CD14-positive monocyte (primary cell): ENCODE results near the gene OR2T8. TPM values are rescaled to one million over a fixed set of nuclear protein-coding genes. Genes with fewer than 3 reads are reported as not detected.
A peak's percentile ranks its signal among the peaks of the same experiment; 100 is the strongest.

ENCODE experiments used
- DNase-seq, 3 donors: peaks; one replicate each; pipeline ENCODE4 v3.0.0-alpha.2; 2011 to 2022
- H2AFZ ChIP-seq: 2 replicates; pipeline ENCODE4 v1.6.0; 2012; ENCODE audit warnings: mild to moderate bottlenecking, low read depth, low read length, inconsistent platforms; ENCODE audit not compliant: insufficient read depth, poor library complexity, severe bottlenecking
- H3K27ac ChIP-seq, 2 donors: 1 replicate in 1 of 2; 2 replicates in 1 of 2; pipeline ENCODE4 v1.5.1; 2012 to 2013; ENCODE audit warnings: low read length in 2 of 2, control low read depth in 1 of 2, inconsistent platforms in 1 of 2, low read depth in 1 of 2, mild to moderate bottlenecking in 1 of 2
- H3K27me3 ChIP-seq, 2 donors: one replicate each; pipeline versions ENCODE4 v1.6.0 to v1.6.1; 2011 to 2013; ENCODE audit warnings: low read length in 2 of 2; ENCODE audit not compliant: control insufficient read depth in 2 of 2, insufficient read depth in 2 of 2
- H3K36me3 ChIP-seq, 2 donors: replicated peaks in 1 of 2; 1 replicate in 1 of 2; 2 replicates in 1 of 2; pipeline versions ENCODE4 v1.5.1 to v1.6.1; 2012 to 2013; ENCODE audit warnings: low read length in 2 of 2, control low read depth in 1 of 2, inconsistent platforms in 1 of 2, mild to moderate bottlenecking in 1 of 2; ENCODE audit not compliant: insufficient read depth in 2 of 2, control insufficient read depth in 1 of 2
- H3K4me1 ChIP-seq, 2 donors: 1 replicate in 1 of 2; 2 replicates in 1 of 2; pipeline versions ENCODE4 v1.5.1 to v1.6.1; 2012 to 2013; ENCODE audit warnings: low read length in 2 of 2, control low read depth in 1 of 2, inconsistent platforms in 1 of 2, mild to moderate bottlenecking in 1 of 2, moderate library complexity in 1 of 2; ENCODE audit not compliant: insufficient read depth in 2 of 2, control insufficient read depth in 1 of 2
- H3K4me2 ChIP-seq: replicated peaks from 2 replicates; pipeline ENCODE3; 2012; ENCODE audit warnings: low read length, moderate library complexity, mild to moderate bottlenecking; ENCODE audit not compliant: poor library complexity, severe bottlenecking; ENCODE audit errors: extremely low read depth
- H3K4me3 ChIP-seq, 3 experiments: fragments of 200-600 bp in 1 of 3; sonication (generic) in 1 of 3; replicated peaks in 1 of 3; 1 replicate in 2 of 3; 2 replicates in 1 of 3; pipeline ENCODE4 v1.5.1; 2011 to 2013; ENCODE audit warnings: low read length in 3 of 3, mild to moderate bottlenecking in 3 of 3, control low read depth in 2 of 3, low read depth in 2 of 3, inconsistent platforms in 1 of 3, moderate library complexity in 1 of 3
- H3K79me2 ChIP-seq: 2 replicates; pipeline ENCODE4 v1.6.0; 2012; ENCODE audit warnings: mild to moderate bottlenecking, control low read depth, inconsistent platforms, low read length, moderate library complexity; ENCODE audit not compliant: insufficient read depth
- H3K9ac ChIP-seq: 2 replicates; pipeline ENCODE4 v1.6.0; 2017; ENCODE audit warnings: low read length, mild to moderate bottlenecking; ENCODE audit not compliant: insufficient read depth, poor library complexity, severe bottlenecking
- H3K9me3 ChIP-seq, 2 donors: replicated peaks in 1 of 2; 1 replicate in 1 of 2; 2 replicates in 1 of 2; pipeline versions ENCODE4 v1.5.1 to v1.6.1; 2012 to 2013; ENCODE audit warnings: low read length in 2 of 2, control low read depth in 1 of 2; ENCODE audit not compliant: control insufficient read depth in 1 of 2, insufficient read depth in 1 of 2
- H4K20me1 ChIP-seq: 2 replicates; pipeline ENCODE4 v1.6.0; 2012; ENCODE audit warnings: mild to moderate bottlenecking, low read length, control low read depth, moderate library complexity; ENCODE audit not compliant: insufficient read depth
- H3K27ac Mint-ChIP-seq, 7 donors: one replicate each; pipeline ENCODE4 v1.8.0; 2020; ENCODE audit warnings: mild to moderate bottlenecking in 7 of 7, mixed read lengths in 7 of 7, moderate library complexity in 6 of 7, inconsistent platforms in 2 of 7
- H3K27me3 Mint-ChIP-seq, 3 donors: one replicate each; pipeline ENCODE4 v1.8.0; 2021 to 2022; ENCODE audit warnings: low read depth in 3 of 3, mild to moderate bottlenecking in 3 of 3, mixed read lengths in 3 of 3, moderate library complexity in 3 of 3, inconsistent platforms in 1 of 3
- H3K36me3 Mint-ChIP-seq, 2 donors: one replicate each; pipeline ENCODE4 v1.8.0; 2020; ENCODE audit warnings: mixed read lengths in 2 of 2, inconsistent platforms in 1 of 2, mild to moderate bottlenecking in 1 of 2
- H3K4me1 Mint-ChIP-seq: one replicate; pipeline ENCODE4 v1.8.0; 2020; ENCODE audit warnings: mild to moderate bottlenecking, mixed read lengths
- H3K4me3 Mint-ChIP-seq, 2 donors: one replicate each; pipeline ENCODE4 v1.8.0; 2020; ENCODE audit warnings: mild to moderate bottlenecking in 2 of 2, mixed read lengths in 2 of 2, moderate library complexity in 1 of 2
- H3K9me3 Mint-ChIP-seq, 7 donors: one replicate each; pipeline ENCODE4 v1.8.0; 2020 to 2022; ENCODE audit warnings: mixed read lengths in 7 of 7, mild to moderate bottlenecking in 6 of 7, moderate library complexity in 6 of 7, inconsistent platforms in 2 of 7
- WGBS: methylation state at CpG from one replicate; pipeline ENCODE4 v1.1.5; 2013; ENCODE audit warnings: missing lambda C conversion rate; ENCODE audit not compliant: insufficient coverage; 5-methylcytosine and 5-hydroxymethylcytosine counted together
- intact Hi-C, 2 donors: fragments of 100-400 bp; cut with micrococcal nuclease; formaldehyde crosslinking; loops; one replicate each; pipeline versions ENCODE4 v1.15.0 to v1.15.1; 2023
- polyA plus RNA-seq, 3 donors: library from polyadenylated mRNA; depleted of rRNA in 1 of 3; unstranded in 2 of 3; stranded (reverse) in 1 of 3; fragments of 300-500 nt in 2 of 3; fragments of >200 nt in 1 of 3; fragmentation: Illumina TruSeq in 2 of 3; gene quantifications; 1 replicate in 2 of 3; 2 replicates in 1 of 3; pipeline ENCODE4 v1.2.3, GENCODE V29; 2012 to 2021
- TF ChIP-seq, protein P1 (sequence below): fragments of 200-600 bp; IDR thresholded peaks from one replicate; pipeline ENCODE4 v1.8.0; 2022; ENCODE audit warnings: antibody characterized with exemption, mild to moderate bottlenecking

Gene OR2T8
- polyA plus RNA-seq, 3 donors, result not detected

DNA sequence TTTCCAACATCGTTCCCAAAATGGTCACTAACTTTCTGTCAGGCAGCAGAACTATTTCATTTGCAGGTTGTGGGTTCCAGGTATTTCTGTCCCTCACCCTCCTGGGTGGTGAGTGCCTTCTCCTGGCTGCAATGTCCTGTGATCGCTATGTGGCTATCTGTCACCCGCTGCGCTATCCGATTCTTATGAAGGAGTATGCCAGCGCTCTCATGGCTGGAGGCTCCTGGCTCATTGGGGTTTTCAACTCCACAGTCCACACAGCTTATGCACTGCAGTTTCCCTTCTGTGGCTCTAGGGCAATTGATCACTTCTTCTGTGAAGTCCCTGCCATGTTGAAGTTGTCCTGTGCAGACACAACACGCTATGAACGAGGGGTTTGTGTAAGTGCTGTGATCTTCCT is 13.9 kb downstream of the OR2T8 start:
- DNase-seq, result no peak
- TF ChIP-seq, protein P1, sequence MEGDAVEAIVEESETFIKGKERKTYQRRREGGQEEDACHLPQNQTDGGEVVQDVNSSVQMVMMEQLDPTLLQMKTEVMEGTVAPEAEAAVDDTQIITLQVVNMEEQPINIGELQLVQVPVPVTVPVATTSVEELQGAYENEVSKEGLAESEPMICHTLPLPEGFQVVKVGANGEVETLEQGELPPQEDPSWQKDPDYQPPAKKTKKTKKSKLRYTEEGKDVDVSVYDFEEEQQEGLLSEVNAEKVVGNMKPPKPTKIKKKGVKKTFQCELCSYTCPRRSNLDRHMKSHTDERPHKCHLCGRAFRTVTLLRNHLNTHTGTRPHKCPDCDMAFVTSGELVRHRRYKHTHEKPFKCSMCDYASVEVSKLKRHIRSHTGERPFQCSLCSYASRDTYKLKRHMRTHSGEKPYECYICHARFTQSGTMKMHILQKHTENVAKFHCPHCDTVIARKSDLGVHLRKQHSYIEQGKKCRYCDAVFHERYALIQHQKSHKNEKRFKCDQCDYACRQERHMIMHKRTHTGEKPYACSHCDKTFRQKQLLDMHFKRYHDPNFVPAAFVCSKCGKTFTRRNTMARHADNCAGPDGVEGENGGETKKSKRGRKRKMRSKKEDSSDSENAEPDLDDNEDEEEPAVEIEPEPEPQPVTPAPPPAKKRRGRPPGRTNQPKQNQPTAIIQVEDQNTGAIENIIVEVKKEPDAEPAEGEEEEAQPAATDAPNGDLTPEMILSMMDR, result no peak
- no peaks in the 10 kb centered on the region for H3K36me3 ChIP-seq
- H3K4me1 ChIP-seq, result peaks cover 6% of the 10 kb centered on the region in 2 donors
- no peak overlapping the region for H3K27ac Mint-ChIP-seq
- 98% methylated on average over 6 of the region's 8 CpGs for WGBS
- no peak overlapping the region for H3K4me3 Mint-ChIP-seq
- peaks cover 0 to 2% (median 0%) of the 10 kb centered on the region in 3 donors for H3K27me3 Mint-ChIP-seq
- intact Hi-C loops, result no loop called here
- H3K9ac ChIP-seq, result no peak overlapping the region
- H3K79me2 ChIP-seq, result no peaks in the 10 kb centered on the region
- no peak overlapping the region for H2AFZ ChIP-seq
- H3K9me3 ChIP-seq, result peaks cover 6 to 11% of the 10 kb centered on the region in 2 donors
- no peak overlapping the region for H3K4me2 ChIP-seq
- no peak overlapping the region for H3K27ac ChIP-seq
- H3K27me3 ChIP-seq, result no peaks in the 10 kb centered on the region
- H3K9me3 Mint-ChIP-seq, result peaks cover 9 to 15% (median 11%) of the 10 kb centered on the region in 7 donors
- H3K4me3 ChIP-seq, result no peak overlapping the region
- H3K36me3 Mint-ChIP-seq, result no peaks in the 10 kb centered on the region
- H3K4me1 Mint-ChIP-seq, result peaks cover 3% of the 10 kb centered on the region
- no peaks in the 10 kb centered on the region for H4K20me1 ChIP-seq

DNA sequence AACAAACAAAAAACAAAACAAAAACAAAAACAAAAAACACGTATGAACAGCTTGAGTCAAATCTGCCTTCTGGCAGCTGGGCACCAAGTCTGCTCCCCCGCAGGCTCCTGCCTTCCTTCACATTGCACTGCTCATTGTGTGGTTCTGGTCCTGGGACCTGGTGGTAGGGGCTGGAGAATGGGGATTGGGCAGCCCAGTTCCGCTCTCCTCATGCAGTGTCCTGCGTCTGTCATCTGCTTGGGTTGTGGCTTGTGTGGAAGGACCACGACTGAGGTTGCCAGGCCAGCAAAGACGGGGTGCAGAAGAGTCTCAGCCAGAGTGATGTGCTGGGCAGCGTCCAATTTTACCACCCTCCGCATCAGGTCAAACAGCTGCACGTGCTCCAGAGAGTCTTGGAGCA is 15.7 kb downstream of the OR2T8 start:
- Mint-ChIP-seq H3K4me3 (no peak overlapping the region), H3K27ac (peak overlapping the region in 1 of 7 donors; percentile 33), H3K4me1 (peaks cover 3% of the 10 kb centered on the region), H3K27me3 (peaks cover 0 to 2% (median 0%) of the 10 kb centered on the region in 3 donors), H3K9me3 (peaks cover 9 to 15% (median 11%) of the 10 kb centered on the region in 7 donors), H3K36me3 (no peaks in the 10 kb centered on the region)
- H3K9ac ChIP-seq, result no peak overlapping the region
- intact Hi-C loops, result no loop called here
- no peak overlapping the region for H3K4me3 ChIP-seq
- TF ChIP-seq, protein P1, result no peak
- 98% methylated on average over 8 of the region's 9 CpGs for WGBS
- H4K20me1 ChIP-seq, result no peaks in the 10 kb centered on the region
- no peak overlapping the region for H2AFZ ChIP-seq
- H3K27ac ChIP-seq, result no peak overlapping the region
- no peaks in the 10 kb centered on the region for H3K79me2 ChIP-seq
- DNase-seq, result no peak
- no peaks in the 10 kb centered on the region for H3K36me3 ChIP-seq
- H3K9me3 ChIP-seq, result peaks cover 6 to 11% of the 10 kb centered on the region in 2 donors
- no peaks in the 10 kb centered on the region for H3K27me3 ChIP-seq
- peaks cover 6% of the 10 kb centered on the region in 2 donors for H3K4me1 ChIP-seq
- H3K4me2 ChIP-seq, result no peak overlapping the region
